ENCODE measurements around the gene C1QTNF1. TPM values are rescaled to one million over a fixed set of nuclear protein-coding genes. Genes with fewer than 3 reads are reported as not detected.
A peak's percentile ranks its signal among the peaks of the same experiment; 100 is the strongest.

The C1QTNF1 gene
- total and polyA plus RNA-seq, 2 experiments from 2014 or later = 6.8 to 16.4 TPM

- TF ChIP-seq CTCF (IDR thresholded peaks at IDR 0.05; ENCODE audit: low read depth, low read length) = peak; percentile 88
- Histone ChIP-seq H3K4me1 (ENCODE audit: low read depth) (no peaks in the 10 kb centered on the region), H3K36me3 (peaks cover under 1% of the 10 kb centered on the region), H3K27ac (no peak overlapping the region), H3K27me3 (no peaks in the 10 kb centered on the region), H3K4me3 (no peak overlapping the region), H3K9me3 (ENCODE audit: low read depth) (no peaks in the 10 kb centered on the region)
- DNase-seq (ENCODE audit: low read depth in 1 of 2, low spot score in 1 of 2) = peak; percentile 63 to 77
Observed at GRCh38 chr17:79087428-79088143, 63.6 kb downstream of the C1QTNF1 start.

DNA sequence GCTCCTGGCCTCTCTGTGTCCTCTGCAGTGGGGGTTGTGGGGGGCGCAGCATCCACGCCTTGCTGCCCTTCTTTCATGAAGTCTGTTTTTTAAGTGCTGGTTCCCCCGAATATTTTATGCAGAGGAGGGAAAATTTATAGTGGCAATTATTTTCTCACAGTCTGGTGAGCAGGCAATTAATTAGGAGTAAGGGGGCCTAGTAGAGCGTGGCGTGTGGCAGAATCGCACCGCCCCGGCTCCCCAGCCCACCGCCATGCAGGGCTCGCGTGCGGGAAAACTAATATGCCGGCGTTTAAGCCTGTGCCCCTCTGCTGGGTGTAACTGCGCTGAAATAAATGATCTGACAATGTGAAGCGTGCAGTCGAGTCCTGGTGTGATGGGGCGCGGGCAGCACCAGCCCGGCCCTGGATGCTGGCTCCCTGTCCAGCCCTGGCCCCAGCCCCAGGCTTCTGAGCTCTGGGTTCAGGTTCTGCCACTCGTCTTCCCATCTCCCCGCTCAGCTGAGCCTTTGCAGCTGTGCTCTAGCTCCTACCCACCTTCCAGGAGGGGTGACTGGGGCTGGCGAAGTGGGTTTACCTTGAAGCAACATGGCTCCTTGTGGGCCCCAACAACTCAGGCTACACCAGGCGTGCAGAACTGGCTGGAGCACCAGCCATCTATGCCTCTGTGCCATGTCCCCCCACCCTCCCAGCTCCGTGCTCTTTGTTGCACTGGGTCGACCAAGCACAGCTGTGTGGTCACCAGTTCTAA lies 64.5 kb downstream of the C1QTNF1 start:
- no peak overlapping the region for H3K27ac ChIP-seq
- H3K4me3 ChIP-seq = no peak overlapping the region
- H3K9me3 ChIP-seq (ENCODE audit: low read depth) = no peaks in the 10 kb centered on the region
- no peaks in the 10 kb centered on the region for H3K36me3 ChIP-seq
- H3K27me3 ChIP-seq = no peaks in the 10 kb centered on the region
- no peak for TF ChIP-seq CTCF (IDR thresholded peaks at IDR 0.05; ENCODE audit: low read depth, low read length)
- DNase-seq (ENCODE audit: low read depth in 1 of 2, low spot score in 1 of 2) = no peak
- H3K4me1 ChIP-seq (ENCODE audit: low read depth) = no peaks in the 10 kb centered on the region

- no peak overlapping the region for H3K27ac ChIP-seq
Observed at GRCh38 chr17:79088997-79089328, 65.0 kb downstream of the C1QTNF1 start.

DNA sequence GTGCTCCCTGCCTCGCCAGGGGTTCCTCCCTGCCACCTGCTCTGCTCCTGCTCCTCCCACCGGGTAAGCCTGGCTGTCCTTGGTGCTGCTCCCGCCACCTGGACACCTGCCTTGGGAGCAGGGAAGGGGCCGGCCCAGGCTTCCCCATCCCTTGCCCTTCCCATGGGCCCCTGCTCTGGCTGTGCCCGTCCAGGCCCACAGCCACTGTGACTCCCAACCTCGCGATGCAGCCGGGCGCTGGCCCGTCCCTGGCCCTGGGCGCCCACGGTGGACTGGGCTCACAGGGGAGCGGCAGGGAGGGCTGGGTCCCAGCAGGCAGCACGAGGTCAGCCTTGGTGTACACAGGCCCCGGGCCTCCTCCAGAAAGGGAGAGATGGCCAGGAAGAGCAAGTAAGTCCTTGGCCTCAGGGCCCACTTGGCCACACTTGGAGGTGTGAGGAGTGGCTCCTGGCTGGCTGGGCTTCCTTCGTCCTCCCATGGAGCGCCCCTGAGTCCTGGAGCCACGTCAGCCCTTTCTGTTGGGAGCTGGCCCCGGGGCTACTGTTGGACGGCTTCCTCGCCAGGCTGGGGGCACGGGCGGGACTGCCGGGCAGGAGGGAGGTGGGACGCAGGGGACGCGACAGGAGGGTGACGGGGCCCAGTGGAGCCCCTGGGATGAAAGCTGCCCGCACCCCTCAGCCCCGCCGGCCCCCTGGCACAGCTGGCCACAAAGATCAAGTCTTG lies 65.9 kb downstream of the C1QTNF1 start:
- DNase-seq (ENCODE audit: low read depth in 1 of 2, low spot score in 1 of 2) = no peak
- no peaks in the 10 kb centered on the region for H3K9me3 ChIP-seq (ENCODE audit: low read depth)
- TF ChIP-seq CTCF (IDR thresholded peaks at IDR 0.05; ENCODE audit: low read depth, low read length) = no peak
- no peaks in the 10 kb centered on the region for H3K36me3 ChIP-seq
- H3K27me3 ChIP-seq = no peaks in the 10 kb centered on the region
- no peak overlapping the region for H3K4me3 ChIP-seq
- H3K27ac ChIP-seq = no peak overlapping the region
- H3K4me1 ChIP-seq (ENCODE audit: low read depth) = peaks cover 3% of the 10 kb centered on the region

More at GRCh38 chr17:79088997-79089328, 65.0 kb downstream of the C1QTNF1 start:
- Histone ChIP-seq H3K9me3 (ENCODE audit: low read depth) (no peaks in the 10 kb centered on the region), H3K36me3 (no peaks in the 10 kb centered on the region), H3K4me3 (no peak overlapping the region), H3K27me3 (no peaks in the 10 kb centered on the region), H3K4me1 (ENCODE audit: low read depth) (no peaks in the 10 kb centered on the region)
- TF ChIP-seq CTCF (IDR thresholded peaks at IDR 0.05; ENCODE audit: low read depth, low read length) = no peak
- no peak for DNase-seq (ENCODE audit: low read depth in 1 of 2, low spot score in 1 of 2)

GRCh38 chr17:79090443-79091225 lies 66.7 kb downstream of the C1QTNF1 start:
- peak; percentile 61 for TF ChIP-seq CTCF (IDR thresholded peaks at IDR 0.05; ENCODE audit: low read depth, low read length)
- Histone ChIP-seq H3K27ac (no peak overlapping the region), H3K36me3 (no peaks in the 10 kb centered on the region), H3K27me3 (no peaks in the 10 kb centered on the region), H3K9me3 (ENCODE audit: low read depth) (no peaks in the 10 kb centered on the region), H3K4me1 (ENCODE audit: low read depth) (peaks cover 3% of the 10 kb centered on the region), H3K4me3 (no peak overlapping the region)
- DNase-seq (ENCODE audit: low read depth in 1 of 2, low spot score in 1 of 2) = peak in 1 of 2 donors; percentile 47
